Measurements from ENCODE around the gene PFKFB2. TPM values are rescaled to one million over a fixed set of nuclear protein-coding genes. Genes with fewer than 3 reads are reported as not detected.

The PFKFB2 gene
- total RNA-seq, 2 experiments from 2014 or later, result 3.2 to 4.0 TPM

GRCh38 chr1:207101720-207102119 lies 48.6 kb downstream of the PFKFB2 start:
- Mint-ChIP-seq H3K4me1 (ENCODE audit: low read depth) (no peaks in the 10 kb centered on the region), H3K4me3 (no peak overlapping the region), H3K27ac (no peak overlapping the region), H3K9me3 (no peaks in the 10 kb centered on the region), H3K36me3 (ENCODE audit: low read depth) (no peaks in the 10 kb centered on the region), H3K27me3 (peaks cover 4% of the 10 kb centered on the region)
- no peak for TF ChIP-seq CTCF (IDR thresholded peaks at IDR 0.05)
- no peaks in the 10 kb centered on the region for H3K9me3 ChIP-seq (ENCODE audit: control insufficient read depth in 1 of 2, insufficient read depth in 1 of 2, low read length in 2 of 2)
- no peaks in the 10 kb centered on the region for H3K27me3 ChIP-seq (ENCODE audit: control insufficient read depth in 1 of 2, insufficient read depth in 2 of 2, low read length in 2 of 2)
- ATAC-seq (ENCODE audit: poor library complexity) (no peak), DNase-seq (no peak)
- no peaks in the 10 kb centered on the region for H3K4me1 ChIP-seq (ENCODE audit: insufficient read depth, low read length)
- ChIA-PET CTCF (no interaction called here), POLR2A (no interaction called here)
- no peak overlapping the region for H3K27ac ChIP-seq (ENCODE audit: low read depth in 1 of 2, low read length in 2 of 2)
- intact Hi-C loops (cut with DNase I, micrococcal nuclease), result no loop called here
- no peaks in the 10 kb centered on the region for H3K36me3 ChIP-seq (ENCODE audit: insufficient read depth, low read length)
- H3K4me3 ChIP-seq (ENCODE audit: low read length), result no peak overlapping the region

GRCh38 chr1:207102146-207102545 lies 49.1 kb downstream of the PFKFB2 start:
- Histone ChIP-seq H3K4me3 (ENCODE audit: low read length) (no peak overlapping the region), H3K9me3 (ENCODE audit: control insufficient read depth in 1 of 2, insufficient read depth in 1 of 2, low read length in 2 of 2) (no peaks in the 10 kb centered on the region), H3K4me1 (ENCODE audit: insufficient read depth, low read length) (no peaks in the 10 kb centered on the region), H3K27me3 (ENCODE audit: control insufficient read depth in 1 of 2, insufficient read depth in 2 of 2, low read length in 2 of 2) (no peaks in the 10 kb centered on the region), H3K27ac (ENCODE audit: low read depth in 1 of 2, low read length in 2 of 2) (no peak overlapping the region), H3K36me3 (ENCODE audit: insufficient read depth, low read length) (no peaks in the 10 kb centered on the region)
- no peak overlapping the region for H3K4me3 Mint-ChIP-seq
- H3K27me3 Mint-ChIP-seq, result peaks cover 8% of the 10 kb centered on the region
- TF ChIP-seq CTCF (IDR thresholded peaks at IDR 0.05), result no peak
- H3K27ac Mint-ChIP-seq, result no peak overlapping the region
- no peaks in the 10 kb centered on the region for H3K9me3 Mint-ChIP-seq
- intact Hi-C loops (cut with DNase I, micrococcal nuclease), result no loop called here
- ATAC-seq (ENCODE audit: poor library complexity) (no peak), DNase-seq (no peak)
- CTCF ChIA-PET, result no interaction called here
- POLR2A ChIA-PET, result no interaction called here
- no peaks in the 10 kb centered on the region for H3K4me1 Mint-ChIP-seq (ENCODE audit: low read depth)
- H3K36me3 Mint-ChIP-seq (ENCODE audit: low read depth), result no peaks in the 10 kb centered on the region

- H3K4me1 Mint-ChIP-seq (ENCODE audit: low read depth), result no peaks in the 10 kb centered on the region
- H3K4me3 Mint-ChIP-seq, result no peak overlapping the region
These were observed 49.6 kb downstream of the PFKFB2 start for GRCh38 chr1:207102659-207103058.

More at GRCh38 chr1:207102659-207103058, 49.6 kb downstream of the PFKFB2 start:
- Histone ChIP-seq H3K27me3 (ENCODE audit: control insufficient read depth in 1 of 2, insufficient read depth in 2 of 2, low read length in 2 of 2) (no peaks in the 10 kb centered on the region), H3K27ac (ENCODE audit: low read depth in 1 of 2, low read length in 2 of 2) (no peak overlapping the region), H3K4me3 (ENCODE audit: low read length) (no peak overlapping the region), H3K36me3 (ENCODE audit: insufficient read depth, low read length) (no peaks in the 10 kb centered on the region), H3K9me3 (ENCODE audit: control insufficient read depth in 1 of 2, insufficient read depth in 1 of 2, low read length in 2 of 2) (no peaks in the 10 kb centered on the region), H3K4me1 (ENCODE audit: insufficient read depth, low read length) (no peaks in the 10 kb centered on the region)
- POLR2A ChIA-PET, result no interaction called here
- Mint-ChIP-seq H3K36me3 (ENCODE audit: low read depth) (no peaks in the 10 kb centered on the region), H3K9me3 (no peaks in the 10 kb centered on the region), H3K27ac (no peak overlapping the region), H3K27me3 (peaks cover 10% of the 10 kb centered on the region)
- TF ChIP-seq CTCF (IDR thresholded peaks at IDR 0.05), result no peak
- intact Hi-C loops (cut with DNase I, micrococcal nuclease), result no loop called here
- no peak for ATAC-seq (ENCODE audit: poor library complexity)
- no peak for DNase-seq
- CTCF ChIA-PET, result no interaction called here
